Mesenteric fat pad (tissue), 1 donor: ENCODE measurements around the gene CDC25C. TPM values are rescaled to one million over a fixed set of nuclear protein-coding genes. Genes with fewer than 3 reads are reported as not detected.

Experiments used
- DNase-seq: peaks from one replicate; pipeline ENCODE4 v3.0.0-alpha.2; 2020; ENCODE audit warnings: low spot score
- long read RNA-seq: library from polyadenylated mRNA; unstranded; transcript quantifications from one replicate; pipeline ENCODE4 v2.0.0, GENCODE V29; 2020
- total RNA-seq: library from RNA; stranded (reverse); fragmentation: NEBNext Ultra II Directional; extraction: Animal tissue kit (Norgen Biotek cat#: 25700); gene quantifications from one replicate; pipeline ENCODE4 v1.2.1, GENCODE V29; 2021
- donor health status: DM: yes; HTN: yes; CAD: no.

The CDC25C gene
- total RNA-seq: not detected
- long read RNA-seq: 0 reads

GRCh38 chr5:138331449-138332368 lies at the start of gene CDC25C:
CDC25C (minus strand) TSS chr5:138331804; CDS start chr5:138331180, 624 bp downstream.
- peak; percentile 97 for DNase-seq

GRCh38 chr5:138372653-138373052 lies 41.0 kb upstream of the CDC25C start:
- DNase-seq: no peak

GRCh38 chr5:138372225-138372624 lies 40.6 kb upstream of the CDC25C start:
- DNase-seq: no peak

- DNase-seq: no peak
Observed at GRCh38 chr5:138371454-138371853, 39.9 kb upstream of the CDC25C start.

DNA sequence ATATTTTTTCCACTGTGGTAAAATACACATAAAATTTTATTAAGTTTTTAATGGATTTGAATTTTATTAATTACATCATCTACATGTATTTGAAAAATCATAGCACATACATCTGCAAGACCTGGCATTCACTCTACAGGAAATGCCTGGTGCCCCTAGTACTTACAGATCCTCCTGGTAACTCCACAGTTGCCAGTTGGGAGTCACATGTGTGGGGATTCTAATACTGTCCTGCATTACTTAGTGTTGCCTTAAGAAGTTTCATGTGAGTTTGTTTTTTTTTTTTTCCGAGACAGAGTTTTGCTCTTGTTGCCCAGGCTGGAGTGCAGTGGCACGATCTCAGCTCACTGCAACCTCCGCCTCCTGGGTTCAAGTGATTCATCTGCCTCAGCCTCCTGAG lies 38.9 kb upstream of the CDC25C start:
- DNase-seq: no peak

- DNase-seq: no peak
Observed at GRCh38 chr5:138369706-138370105, 38.1 kb upstream of the CDC25C start.

- no peak for DNase-seq
Observed at GRCh38 chr5:138369261-138369660, 37.7 kb upstream of the CDC25C start.

- DNase-seq: no peak
Observed at GRCh38 chr5:138366632-138367382, 35.2 kb upstream of the CDC25C start.

DNA sequence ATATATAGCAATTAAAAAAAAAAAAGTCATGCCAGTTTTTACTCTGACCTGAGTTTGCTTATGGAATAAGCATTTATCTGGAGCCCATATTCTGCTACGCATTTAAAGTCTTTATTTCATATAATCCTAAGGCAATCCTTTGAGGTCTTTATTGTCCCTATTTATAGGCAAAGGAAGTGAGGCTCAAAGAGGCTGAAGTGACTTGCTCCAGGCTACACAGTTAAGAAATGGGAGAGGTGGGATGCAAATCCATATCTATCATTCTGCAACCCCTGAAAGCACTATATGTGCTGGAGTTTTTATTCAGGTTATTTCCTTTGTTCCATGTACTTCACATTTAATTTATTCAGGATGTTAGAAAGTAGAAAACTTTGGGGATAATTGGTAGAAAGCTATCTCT lies 33.0 kb upstream of the CDC25C start:
- DNase-seq: no peak

GRCh38 chr5:138360941-138361452 lies 29.4 kb upstream of the CDC25C start:
- DNase-seq: no peak

DNA sequence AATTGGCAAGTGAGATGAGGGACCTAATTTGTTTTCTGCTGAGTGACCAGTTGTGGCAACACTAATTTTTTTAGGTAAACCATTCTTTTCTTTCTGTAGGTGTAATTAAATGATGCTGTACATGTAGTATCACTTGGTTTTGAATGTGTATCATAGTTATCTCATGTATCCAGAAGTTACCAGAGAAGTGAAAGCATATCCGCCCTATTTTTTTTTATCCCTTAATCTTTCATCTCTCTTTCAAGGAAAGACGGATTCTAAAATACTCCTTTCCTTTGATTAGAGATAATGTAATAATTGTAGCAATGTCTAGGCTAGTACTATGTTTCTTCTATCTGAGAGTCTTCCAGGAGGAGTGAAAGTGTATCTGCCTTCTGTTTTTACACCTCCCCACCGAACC lies 28.0 kb upstream of the CDC25C start:
- no peak for DNase-seq

DNA sequence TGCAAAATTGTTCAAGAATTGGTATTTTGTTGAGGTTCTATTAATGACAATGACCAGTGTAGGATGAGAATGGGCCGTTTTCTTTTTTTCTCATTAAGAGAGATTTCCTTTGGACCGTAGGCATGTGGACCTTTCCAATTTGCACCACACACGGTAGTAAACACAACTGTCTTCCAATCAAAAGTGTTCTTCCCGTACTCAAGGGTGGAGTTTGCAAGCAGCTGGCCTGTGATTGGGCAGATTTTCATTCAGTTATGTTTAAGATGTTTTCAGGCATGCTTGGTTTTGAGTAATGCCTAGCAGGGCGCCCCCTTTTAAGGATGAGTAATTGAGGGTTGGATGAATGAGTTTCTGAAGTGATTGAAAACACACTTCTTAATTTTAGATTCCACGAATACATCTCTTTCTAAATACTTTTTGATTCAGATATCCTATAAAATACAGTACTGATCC lies 23.3 kb upstream of the CDC25C start:
- no peak for DNase-seq

DNA sequence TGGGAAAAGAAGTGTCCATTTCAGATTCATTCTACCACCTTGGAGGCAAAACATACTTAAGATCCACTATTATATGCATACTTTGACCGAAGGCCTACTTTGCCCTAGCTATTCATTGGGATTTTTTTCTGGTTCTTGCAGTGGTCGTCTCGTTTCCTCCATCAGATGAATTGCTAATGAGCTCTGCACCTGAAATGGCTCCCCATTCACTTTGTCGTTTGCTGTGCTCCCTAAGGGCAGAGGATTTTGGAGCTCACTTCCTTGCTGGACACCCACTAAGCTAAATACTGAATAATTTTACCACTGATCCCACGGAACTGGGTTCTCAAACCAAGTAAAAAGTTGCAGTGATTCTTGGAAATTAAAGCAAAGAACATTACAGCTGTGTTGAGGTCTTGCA lies 22.8 kb upstream of the CDC25C start:
- DNase-seq: no peak

- DNase-seq: no peak
Observed at GRCh38 chr5:138353560-138354080, 22.0 kb upstream of the CDC25C start.

- peak; percentile 92 for DNase-seq
Observed at GRCh38 chr5:138352722-138353559, 21.3 kb upstream of the CDC25C start.

DNA sequence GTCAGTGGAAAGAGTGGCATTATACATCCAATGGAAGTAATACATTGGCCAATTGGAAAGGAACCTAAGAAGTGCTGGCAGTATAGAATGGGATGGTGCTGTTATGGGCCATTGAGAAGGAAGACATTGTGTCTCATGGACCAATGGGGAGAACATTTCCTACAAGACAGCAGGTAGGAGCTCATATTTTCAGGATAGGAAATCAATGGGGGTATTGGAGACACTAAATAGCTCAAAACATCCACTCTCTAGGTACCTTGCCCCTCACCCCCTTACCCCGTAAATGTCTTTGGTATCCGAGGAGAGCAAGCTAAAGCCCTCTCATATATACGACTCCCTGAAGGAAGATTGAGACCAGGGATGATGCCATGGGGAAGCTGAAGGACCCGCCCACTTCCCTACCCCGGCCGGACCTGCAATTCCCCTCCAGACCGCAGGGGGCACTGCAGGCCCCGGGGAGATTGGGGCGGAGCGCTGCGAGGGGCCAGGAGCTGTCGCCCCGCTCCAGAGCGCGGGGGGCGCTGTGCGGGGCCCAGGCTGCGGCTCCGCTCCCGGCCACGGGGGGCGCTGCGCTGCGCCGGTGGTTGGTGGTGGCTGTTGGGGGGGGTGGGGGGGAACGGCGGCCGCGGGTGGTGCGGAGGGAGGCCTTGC lies 20.6 kb upstream of the CDC25C start, which contains the start of gene KDM3B:
Gene KDM3B, plus strand, starts transcription at position 615 of the 651 bp plus-strand sequence. CDS start 111 bp downstream, outside the sequence.
- DNase-seq: peak; percentile 97

GRCh38 chr5:138351517-138351916 lies 19.9 kb upstream of the CDC25C start:
- DNase-seq: no peak

GRCh38 chr5:138351056-138351455 lies 19.5 kb upstream of the CDC25C start:
- DNase-seq: no peak

DNA sequence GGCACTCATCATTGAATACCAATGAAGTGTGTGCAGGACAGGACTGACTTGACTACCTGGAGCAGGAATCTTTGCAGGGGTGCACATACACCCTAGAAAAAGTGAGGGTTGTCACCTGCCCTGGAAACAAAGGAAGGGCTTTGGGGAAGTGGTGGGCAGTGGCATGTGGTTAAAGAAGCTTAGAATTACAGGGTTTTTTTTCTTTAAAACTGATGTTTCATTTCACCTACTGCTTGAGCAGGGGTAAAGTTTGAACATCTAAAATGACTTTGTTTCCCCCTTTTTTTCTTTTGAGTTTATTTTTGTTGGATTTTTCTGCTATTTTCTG lies 18.9 kb upstream of the CDC25C start:
- no peak for DNase-seq

DNA sequence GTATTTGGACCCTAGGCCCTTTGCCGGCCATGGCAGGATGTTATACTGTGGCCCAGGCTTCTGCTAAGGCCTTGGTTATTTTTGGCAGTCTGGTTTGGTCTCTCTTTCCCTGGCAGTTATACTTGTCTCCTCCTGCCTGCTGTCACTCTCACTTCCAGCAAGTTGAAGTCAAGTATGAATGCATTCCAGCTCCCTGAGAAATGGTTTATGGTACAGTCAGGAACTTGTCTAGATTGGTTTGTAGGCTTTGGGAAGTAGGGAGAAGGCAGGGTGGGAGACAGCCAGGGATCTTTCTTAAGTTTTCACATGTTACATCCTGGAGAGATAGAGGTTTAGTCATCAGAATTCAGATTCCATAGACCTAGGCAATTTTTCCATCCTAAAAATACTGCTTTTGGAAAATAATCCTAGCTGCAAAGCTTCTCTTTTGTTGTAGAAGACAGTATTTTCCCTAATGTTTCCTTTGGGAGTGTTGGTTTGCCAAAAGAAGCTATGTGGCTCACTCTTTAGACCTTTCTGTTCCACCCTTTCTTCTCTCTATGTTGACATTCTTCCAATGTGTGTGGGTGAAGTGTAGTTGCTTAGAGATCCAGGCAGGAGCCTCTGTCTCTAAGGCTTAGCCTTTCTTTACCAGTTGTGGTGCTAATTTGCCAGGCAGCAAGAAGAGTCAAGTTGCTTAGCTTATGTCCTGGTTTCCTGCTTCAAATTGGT lies 18.4 kb upstream of the CDC25C start:
- DNase-seq: no peak
